ENCODE data around the gene MBD5.

Gene MBD5

DNA sequence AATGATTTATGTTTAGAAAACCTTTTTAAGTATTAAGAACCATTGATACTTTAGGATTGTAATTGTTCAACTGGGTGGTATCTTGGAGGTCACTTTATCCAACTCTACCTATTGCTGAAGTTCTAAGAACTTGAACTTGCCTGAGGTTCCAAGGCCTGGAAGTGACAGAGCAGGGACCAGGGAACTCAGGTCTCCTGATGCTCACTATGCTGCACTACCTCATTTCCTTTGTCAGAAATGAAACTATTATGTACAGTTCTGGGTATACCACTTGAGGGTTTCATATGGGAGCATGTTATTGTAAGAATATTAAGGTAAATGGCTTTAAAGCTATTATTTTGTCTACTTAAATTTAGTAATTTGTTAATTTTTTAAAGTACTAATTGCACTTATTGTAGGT, 3.0 kb downstream of the MBD5 start:
- no peak for DNase-seq (ENCODE audit: low spot score)

DNA sequence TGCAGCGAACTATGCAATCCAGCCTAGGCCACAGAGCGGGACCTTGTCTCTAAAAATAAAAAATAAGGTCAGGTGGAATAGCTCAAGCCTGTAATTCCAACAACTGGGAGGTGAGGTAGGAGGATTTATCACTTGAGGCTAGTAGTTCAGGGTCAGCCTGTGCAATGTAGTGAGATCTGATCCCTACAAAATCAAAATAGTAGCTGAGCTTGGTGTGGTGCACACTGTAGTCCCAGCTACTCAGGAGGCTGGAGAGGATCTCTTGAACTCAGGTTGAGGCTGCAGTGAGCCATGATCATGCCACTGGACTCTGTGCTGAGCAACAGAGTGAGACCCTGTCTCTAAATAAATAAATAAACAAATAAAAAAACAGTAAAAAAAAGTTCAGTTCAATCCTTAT, 5.7 kb downstream of the MBD5 start:
- no peak for DNase-seq (ENCODE audit: low spot score)

DNA sequence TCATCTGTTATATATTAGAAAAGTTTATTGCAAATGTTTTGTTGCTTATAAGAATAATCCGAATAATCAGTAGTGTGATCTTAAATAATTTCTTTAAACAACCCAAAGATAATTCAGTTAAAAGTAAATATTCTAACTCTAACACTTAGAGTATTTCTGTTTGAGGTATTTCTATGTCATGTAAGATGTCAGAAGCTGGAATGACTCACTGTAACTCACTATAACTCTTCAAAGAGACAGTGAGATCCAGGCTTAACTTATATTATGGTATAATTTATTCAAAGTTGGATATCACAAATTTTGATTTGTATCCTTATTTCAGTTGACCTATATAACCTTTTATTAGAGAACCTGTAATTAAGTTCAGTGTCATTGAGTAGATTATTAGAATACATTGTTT, 6.9 kb downstream of the MBD5 start:
- DNase-seq (ENCODE audit: low spot score), result no peak

DNA sequence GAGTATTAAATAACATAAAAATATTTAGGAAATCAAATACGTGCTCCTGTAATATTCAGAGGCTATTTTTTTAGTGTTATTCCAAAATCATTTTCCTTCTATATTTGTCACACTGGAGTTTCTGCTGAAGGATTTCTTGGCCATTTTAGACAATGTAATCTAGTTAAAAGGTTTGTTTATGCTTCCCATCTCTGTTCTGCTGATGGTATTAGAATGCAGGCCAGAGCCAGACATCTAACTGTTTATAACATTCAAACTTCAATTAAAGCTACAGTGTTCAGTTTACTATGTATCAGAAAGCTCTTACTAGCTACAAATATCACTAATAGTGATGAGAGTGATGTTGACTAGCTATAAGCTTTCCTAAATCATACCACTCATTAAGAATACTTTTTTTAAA, 7.9 kb downstream of the MBD5 start:
- DNase-seq (ENCODE audit: low spot score), result no peak

DNA sequence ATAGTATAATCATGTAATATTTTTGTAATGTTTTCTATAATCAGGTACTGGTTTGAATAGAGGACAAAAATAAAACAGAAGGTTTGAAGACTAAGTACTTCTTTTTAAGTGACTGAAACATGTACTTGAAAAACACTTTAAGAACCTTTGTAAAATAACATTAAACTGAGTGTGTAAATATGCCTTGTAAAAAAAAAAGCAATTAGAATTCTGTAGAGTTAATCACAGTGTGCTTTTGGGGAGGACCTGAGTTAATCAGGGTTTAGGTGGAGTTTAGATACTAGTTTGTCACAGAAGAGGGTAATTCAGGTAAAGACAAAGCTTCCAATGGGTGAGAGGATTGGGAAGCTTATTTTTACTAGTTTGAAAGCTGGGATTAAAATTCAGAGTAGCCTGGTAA, 10.3 kb downstream of the MBD5 start:
- no peak for DNase-seq (ENCODE audit: low spot score)

DNA sequence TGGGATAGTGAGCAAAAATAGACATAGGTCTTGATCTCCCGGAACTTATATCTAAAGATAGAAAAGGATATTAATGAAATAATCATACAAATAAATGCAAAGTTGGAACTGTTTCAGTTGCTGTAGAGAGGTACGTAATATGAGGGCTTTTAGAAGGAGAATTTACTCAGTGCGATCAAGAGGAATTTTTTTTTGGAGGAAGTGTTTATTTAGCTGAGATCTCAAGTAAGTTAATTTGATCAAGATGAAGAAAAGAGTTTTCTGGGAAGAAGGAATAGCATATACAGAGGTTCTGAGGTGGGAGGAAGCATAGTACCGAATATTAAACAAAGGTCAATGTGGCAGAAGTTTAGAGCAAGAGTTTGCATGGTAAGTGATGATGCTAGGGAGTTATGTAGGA, 11.3 kb downstream of the MBD5 start:
- no peak for DNase-seq (ENCODE audit: low spot score)

DNA sequence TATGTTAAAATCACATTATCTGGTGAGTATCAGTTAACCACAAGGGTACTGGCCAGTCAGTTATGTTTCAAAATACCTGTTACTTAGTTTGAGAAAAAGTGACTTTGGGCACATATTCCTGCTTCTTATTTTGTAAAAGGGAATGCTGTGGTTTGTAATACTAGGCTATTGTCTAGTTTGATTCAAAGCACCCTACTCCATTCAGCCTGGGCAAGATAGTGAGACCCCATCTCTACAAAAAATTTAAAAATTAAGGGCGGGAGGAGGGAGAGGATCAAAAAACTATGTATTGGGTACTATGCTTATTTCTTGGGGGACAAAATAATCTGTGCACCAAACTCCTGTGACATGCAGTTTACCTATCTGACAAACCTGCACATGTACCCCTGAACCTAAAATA, 18.9 kb downstream of the MBD5 start:
- no peak for DNase-seq (ENCODE audit: low spot score)

DNA sequence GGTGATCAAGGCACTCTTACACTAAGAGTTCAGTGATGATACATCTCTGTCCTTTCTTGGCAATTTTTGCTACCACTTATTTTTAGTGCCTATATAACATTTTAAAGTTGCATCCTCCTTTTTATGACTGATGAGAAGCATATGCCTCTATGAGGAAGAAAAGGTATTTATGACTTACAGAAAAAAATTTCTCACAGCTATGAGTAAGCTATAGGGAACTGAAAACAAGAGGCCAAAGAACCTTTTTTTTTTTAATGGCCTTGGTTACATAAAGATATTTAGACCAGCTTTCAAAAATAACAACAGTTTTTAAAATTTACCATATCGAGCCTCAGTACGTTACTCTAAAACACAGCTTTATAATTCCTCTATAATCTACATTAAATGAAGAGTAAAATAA, 21.3 kb downstream of the MBD5 start:
- no peak for DNase-seq (ENCODE audit: low spot score)

DNA sequence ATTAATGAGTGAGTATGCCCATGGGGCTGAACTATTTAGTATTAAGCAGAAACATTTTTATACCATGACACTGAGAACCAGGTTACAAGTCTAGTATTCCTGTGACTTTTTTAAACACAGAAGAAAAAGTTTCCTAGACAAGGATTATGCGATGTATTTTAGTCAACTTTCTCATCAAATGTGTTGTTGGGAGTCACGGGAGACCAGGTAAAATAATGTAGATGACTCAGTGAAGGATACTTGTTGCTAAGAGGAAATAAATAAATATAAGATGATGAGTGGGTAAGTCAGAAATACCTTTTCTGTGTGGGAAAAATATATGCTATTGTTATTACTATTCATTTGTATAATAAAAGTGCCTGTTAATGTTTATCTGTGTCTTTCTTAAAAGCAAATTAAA, 23.4 kb downstream of the MBD5 start:
- no peak for DNase-seq (ENCODE audit: low spot score)

DNA sequence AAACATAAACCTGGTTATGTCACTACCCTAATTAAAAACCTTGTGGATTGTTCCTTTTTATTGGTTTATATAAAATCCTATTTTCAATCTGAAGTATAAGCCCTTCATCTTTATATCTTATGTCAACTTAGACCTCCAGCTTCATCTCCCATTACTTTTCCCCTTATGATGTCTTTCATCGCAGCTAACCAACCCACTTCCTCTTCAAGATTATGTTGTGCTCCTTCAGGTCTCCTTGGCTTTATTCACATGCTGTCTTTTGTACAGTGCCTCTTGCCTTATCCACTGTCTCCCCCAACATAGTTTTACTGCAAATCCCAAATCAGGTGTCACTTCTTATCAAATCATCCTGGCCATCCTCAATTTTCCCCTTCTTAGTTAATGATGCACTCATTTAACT, 25.9 kb downstream of the MBD5 start:
- no peak for DNase-seq (ENCODE audit: low spot score)

DNA sequence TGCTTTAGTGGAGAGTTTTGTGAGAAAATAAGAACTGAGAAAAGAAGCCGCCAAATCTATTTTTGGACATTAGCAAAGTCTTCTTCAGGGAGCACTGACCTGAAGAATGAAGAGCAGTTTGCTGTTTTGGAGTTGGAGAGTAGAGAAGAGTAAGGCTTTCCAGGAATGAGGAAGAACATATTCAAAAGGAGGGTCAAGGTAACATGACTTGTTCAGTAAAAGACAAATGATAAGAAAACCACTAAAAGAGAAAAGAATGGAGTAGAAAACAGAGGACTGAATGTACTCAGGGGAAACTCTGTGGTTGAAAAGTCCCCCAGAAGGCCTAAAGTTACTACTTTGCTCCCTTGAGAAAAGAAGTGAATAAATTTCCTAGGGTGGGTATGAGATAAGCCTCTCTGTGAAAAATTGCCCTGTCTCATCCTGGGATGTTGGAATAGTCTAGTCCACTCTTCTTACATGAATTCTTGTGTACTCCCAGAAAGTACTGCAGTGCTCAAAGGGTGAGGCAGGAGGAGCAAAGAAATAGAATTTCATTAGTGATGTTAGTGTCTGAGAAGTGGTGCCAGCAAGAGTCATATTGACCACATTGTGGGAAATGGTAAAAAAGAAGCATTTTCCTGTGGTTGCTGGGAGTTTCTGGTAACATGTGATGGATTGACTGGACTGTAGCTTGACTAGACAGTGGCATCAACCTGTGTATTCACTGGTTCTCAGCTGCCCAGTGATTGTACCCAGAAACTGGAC, 27.8 kb downstream of the MBD5 start:
- DNase-seq (ENCODE audit: low spot score), result no peak

DNA sequence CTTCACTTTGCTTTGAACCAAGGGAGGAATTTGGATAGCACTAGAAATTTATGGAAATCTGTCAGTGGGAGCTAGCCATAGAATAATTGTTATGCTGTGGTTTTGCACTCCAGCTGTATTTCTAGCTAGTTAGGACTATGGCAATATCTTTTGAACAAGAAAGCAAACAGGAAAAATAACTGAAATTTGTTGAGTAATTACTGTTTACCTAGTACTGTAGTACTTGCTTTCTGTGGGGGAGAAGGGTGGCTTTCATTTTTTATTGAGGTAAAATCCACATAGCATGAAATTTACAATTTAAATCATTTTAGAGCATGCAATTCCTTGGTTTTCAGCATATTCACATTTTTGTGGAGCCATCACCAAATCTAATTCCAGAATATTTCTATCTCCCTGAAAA, 28.4 kb downstream of the MBD5 start:
- DNase-seq (ENCODE audit: low spot score), result no peak

DNA sequence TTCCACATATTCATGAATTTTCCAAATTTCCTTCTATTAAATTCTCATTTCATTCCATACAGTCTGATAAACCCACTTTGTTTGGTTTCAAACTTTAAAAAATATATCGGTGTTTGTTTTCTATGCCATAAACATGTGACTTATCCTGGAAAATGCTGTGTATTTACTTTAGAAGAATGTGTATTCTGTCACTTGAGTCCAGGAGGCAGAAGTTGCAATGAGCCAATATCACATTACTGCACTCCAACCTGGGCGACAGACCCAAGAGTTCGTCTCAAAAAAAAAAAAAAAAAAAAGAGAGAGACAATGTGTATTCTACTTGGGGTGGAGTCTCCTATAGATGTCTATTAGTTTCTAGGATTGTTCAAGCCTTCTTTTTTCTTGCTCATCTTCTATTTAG, 31.8 kb downstream of the MBD5 start:
- DNase-seq (ENCODE audit: low spot score), result no peak

DNA sequence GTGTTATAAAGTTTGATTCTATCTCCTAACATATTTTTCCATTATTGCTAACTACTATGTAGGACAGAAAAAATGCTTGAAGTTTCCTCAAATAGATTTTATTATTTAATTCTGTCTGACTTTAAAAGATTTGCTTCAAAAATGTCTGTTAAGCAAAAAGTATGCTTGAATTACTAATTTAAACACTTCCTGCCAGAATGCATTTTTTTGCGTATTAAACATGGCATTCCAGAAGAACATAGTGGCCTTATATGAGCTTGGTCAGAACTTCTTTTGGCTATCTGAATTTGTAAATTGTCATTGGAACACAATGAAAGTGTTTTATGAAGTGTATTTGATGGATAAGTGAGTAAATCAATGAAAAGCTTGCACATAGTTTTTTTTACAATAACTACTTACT, 37.8 kb downstream of the MBD5 start:
- no peak for DNase-seq (ENCODE audit: low spot score)

DNA sequence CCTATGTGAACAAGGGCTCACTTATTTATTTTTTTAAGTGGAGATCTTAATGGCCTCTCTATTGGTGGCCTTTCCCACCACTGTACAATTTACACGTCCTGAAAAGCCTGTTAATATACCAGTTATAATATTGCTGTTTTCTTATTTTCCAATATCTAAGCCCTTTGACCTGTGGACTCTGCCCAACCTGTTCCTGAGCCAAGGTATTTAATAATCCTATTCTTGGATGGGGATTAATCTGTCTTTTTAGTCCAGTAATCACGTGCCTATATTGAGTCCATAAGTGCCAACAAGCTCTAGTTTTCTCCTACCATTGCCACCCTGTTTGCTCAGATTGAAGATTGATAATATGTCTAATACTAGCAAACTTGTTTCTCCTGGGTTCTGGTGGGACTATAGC, 42.7 kb downstream of the MBD5 start:
- DNase-seq (ENCODE audit: low spot score), result no peak

DNA sequence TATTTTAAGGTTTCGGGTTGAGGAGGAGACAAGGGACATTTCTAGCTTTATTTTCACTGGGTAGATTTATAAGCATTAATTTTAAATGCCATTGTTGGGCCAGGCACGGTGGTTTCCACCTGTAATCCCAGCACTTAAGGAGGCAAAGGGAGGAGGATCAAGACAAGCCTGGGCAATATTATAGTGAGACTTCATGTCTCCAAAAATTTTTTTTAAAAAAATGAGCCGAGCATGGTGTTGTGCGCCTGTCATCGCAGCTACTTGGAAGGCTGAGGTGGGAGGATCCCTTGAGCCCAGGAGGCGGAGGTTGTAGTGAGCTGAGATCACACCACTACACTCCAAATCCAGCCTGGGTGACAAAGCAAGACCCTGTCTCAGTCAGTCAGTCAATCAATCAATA, 45.0 kb downstream of the MBD5 start:
- DNase-seq (ENCODE audit: low spot score), result no peak

DNA sequence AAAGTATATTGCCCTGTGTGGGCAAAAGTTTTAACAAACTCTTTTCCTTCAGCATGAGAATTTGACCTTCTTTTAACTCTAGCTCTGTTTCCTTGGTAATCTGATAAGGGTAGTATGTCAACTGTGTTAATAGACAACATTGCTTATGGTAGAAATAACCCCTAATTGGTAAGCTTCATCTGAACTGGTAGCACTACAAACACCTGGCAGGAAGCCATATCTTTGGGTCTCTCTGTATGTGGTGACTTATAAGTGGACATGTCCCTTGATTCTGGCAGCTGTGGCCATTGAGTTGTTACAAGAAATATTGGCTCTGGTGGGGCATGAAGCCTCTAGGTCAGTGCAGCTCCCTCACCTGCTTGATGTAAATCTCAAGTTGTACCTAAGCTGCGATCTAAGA, 46.9 kb downstream of the MBD5 start:
- DNase-seq (ENCODE audit: low spot score), result no peak

DNA sequence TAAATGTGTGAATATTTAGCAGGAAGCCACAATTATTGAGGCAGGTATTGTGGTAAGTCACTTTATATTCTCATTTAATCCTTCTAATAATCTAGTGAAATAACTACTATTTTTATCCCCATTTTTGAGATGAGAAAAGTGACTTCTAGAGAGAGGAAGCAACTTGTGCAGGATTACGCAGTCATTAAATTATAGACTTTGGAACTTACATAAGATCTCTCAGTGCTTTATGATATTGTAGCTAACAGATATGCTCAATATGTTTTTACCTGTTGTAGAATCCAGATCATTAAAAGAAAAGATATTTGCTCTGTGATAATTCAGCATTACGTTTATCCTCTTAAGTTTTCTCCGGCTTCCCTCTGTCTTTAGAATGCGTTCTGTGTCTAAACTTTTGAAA, 50.5 kb downstream of the MBD5 start:
- DNase-seq (ENCODE audit: low spot score), result no peak

DNA sequence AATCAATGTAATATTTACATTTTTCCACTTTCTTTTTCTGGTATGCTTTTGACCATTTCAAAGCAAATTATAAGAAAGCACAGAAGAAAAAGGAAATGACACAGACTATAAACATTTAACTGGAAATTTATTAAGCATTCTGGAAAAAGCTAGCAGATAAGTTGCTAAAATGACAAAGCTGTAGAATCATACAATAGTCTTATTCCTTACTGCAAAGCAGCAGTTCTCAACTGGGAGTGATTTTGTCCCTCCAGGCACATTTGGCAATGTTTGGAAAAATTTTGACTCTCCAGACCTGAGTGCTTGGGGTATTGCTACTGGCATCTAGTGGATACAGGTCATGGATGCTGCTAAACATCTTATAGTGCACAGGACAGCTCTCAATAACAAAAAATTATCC, 75.1 kb downstream of the MBD5 start:
- DNase-seq (ENCODE audit: low spot score), result no peak

DNA sequence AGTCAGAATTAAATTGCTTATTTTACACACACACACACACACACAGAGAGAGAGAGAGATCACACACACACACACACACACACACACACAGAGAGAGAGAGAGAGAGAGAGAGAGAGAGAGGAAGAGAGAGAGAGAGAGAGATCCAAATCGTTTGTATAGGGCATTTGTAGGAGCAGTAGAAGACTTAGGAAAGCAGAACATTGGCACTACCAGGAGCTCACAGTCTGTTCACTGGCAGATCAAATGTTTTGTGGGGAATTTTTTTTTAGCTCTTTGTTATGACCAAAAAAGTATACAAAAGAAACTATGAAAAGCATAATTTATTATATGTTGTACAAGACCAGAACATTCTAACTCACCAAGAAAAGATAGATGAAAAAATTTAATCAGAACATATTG, 81.8 kb downstream of the MBD5 start:
- no peak for DNase-seq (ENCODE audit: low spot score)

DNA sequence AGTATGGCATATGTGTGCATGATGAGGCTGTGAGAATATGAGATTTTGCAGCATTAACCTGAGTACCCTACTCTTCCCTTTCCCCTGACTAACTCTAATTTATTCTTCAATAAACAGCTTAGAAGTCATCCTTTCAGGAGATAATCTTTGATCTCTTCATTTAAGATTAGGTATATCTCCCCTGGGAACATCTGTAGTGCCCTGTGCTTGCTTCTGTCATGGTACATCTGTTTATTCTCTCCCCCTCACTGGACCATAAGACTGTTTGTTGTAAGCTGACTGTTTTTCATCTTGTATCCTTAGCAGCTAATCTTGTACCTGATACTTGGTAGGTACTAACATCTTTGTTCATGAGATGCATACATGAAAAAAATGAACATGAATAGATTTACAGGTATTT, 83.1 kb downstream of the MBD5 start:
- no peak for DNase-seq (ENCODE audit: low spot score)

DNA sequence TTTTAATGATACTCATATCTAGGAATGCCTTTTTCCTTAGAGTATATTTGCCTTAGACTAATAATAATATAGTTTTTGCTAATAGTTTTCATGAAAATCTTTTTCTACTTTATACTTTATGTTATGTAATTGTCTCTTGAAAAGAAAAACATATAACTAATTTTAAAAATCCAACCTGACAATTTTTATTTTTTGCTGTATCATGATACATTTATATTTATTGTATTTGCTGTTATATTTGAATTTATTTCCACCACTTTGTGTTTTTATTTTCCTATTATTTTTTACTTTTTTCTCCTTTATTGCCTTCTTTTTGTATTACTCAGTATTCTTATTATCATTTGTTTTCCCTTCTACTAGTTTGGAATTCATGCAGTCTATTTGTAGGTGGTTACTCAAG, 85.4 kb downstream of the MBD5 start:
- no peak for DNase-seq (ENCODE audit: low spot score)

DNA sequence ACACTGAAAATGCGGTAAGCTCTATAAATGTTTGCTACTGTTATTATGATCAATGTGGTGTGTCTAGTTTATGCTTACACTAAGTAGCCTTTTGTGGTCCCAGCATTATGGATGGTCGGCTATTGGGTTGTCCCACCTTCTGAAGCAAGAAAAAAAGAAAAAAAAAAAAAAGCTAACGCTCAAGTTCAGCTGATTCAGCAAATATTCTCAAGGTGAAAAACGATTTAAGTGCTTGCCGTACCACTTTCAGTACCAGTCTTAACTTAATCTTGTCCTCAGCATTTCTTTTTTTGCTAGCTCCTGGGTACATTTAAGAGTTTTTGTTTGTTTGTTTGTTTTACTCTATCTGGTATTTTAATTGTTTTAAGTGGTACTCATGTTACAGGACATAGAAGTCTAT, 87.5 kb downstream of the MBD5 start:
- no peak for DNase-seq (ENCODE audit: low spot score)

DNA sequence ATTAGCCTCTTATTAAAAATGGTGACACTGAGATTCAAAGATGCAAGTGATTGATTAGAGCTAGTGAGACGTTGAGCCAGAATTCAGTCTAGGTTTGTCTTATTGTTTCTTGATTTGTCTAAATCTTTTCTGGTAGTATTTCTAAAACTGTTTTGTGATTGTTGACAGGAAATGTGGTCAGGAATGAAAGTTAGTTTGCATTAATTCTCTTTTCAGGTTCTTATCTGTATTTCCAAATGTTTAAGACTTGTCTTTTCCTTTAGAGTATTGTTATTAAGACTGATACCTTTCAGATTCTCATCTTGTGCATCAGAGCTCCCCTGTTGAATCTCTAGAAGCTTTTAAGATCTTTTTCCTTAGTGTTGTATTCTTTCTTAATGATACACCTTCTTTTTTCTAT, 89.3 kb downstream of the MBD5 start:
- no peak for DNase-seq (ENCODE audit: low spot score)

DNA sequence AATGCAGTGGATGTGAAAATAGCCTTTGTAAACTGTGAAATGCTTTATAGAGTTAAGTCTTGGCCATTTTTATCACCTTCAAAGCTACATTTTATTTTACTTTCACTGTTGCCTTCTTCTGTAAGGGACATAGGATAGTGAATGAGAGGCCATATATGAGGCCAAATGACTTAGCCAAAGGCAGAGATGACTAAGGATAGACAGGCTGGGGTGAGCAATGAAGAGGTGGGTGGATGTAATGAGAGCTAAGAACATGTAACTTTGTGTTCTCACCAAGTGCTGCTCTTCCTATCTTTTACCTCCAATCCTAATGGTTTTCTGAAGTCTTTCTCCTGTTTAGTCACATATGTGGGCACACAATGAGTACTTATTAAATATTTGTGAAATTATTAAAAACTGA, 101.9 kb downstream of the MBD5 start:
- DNase-seq (ENCODE audit: low spot score), result no peak
